Chondrocyte (in vitro differentiated cells): Measurements from ENCODE around the gene PAQR6. TPM values are rescaled to one million over a fixed set of nuclear protein-coding genes. Genes with fewer than 3 reads are reported as not detected.
A peak's percentile ranks its signal among the peaks of the same experiment; 100 is the strongest.

Experiments
- DNase-seq: peaks from one replicate; pipeline ENCODE4 v3.0.0; 2021; ENCODE audit warnings: mixed read lengths, low spot score
- H3K27ac Mint-ChIP-seq: one replicate; pipeline ENCODE4 v1.8.0; 2021; ENCODE audit warnings: mild to moderate bottlenecking, moderate library complexity, mixed read lengths; ENCODE audit not compliant: unreplicated experiment
- H3K27me3 Mint-ChIP-seq: 2 replicates; pipeline ENCODE4 v1.8.0; 2021; ENCODE audit warnings: low read depth, mixed read lengths
- H3K36me3 Mint-ChIP-seq: 2 replicates; pipeline ENCODE4 v1.8.0; 2021; ENCODE audit warnings: low read depth, mixed read lengths
- H3K4me1 Mint-ChIP-seq: 2 replicates; pipeline ENCODE4 v1.8.0; 2021; ENCODE audit warnings: low read depth, mild to moderate bottlenecking, mixed read lengths
- H3K4me3 Mint-ChIP-seq: one replicate; pipeline ENCODE4 v1.8.0; 2021; ENCODE audit warnings: mild to moderate bottlenecking, moderate library complexity, mixed read lengths; ENCODE audit not compliant: unreplicated experiment
- H3K9me3 Mint-ChIP-seq: 2 replicates; pipeline ENCODE4 v1.8.0; 2021; ENCODE audit warnings: low read depth, mixed read lengths
- CTCF ChIP-seq: fragments of 200-600 bp; sonication (generic); IDR thresholded peaks from 2 replicates; pipeline ENCODE4 v1.5.0; 2021; ENCODE audit warnings: antibody characterized with exemption, mild to moderate bottlenecking, moderate library complexity
- total RNA-seq: library from RNA; stranded (reverse); gene quantifications from 3 replicates; pipeline ENCODE4 v1.2.1, GENCODE V29; 2021

The PAQR6 gene
- total RNA-seq, 1 donor from 2014 or later: 4.9 TPM

GRCh38 chr1:156263288-156263655 is 15.4 kb upstream of the PAQR6 start:
- Mint-ChIP-seq H3K9me3 (no peaks in the 10 kb centered on the region), H3K4me3 (no peak overlapping the region), H3K36me3 (peaks cover 66% of the 10 kb centered on the region)

GRCh38 chr1:156262461-156263287 is 14.8 kb upstream of the PAQR6 start:
- DNase-seq: peak; percentile 27
- Mint-ChIP-seq H3K27ac (peak overlapping the region; percentile 58), H3K27me3 (no peaks in the 10 kb centered on the region), H3K36me3 (peaks cover 64% of the 10 kb centered on the region), H3K4me1 (peaks cover 14% of the 10 kb centered on the region), H3K4me3 (no peak overlapping the region), H3K9me3 (no peaks in the 10 kb centered on the region)
- no peak for TF ChIP-seq CTCF

More at GRCh38 chr1:156263288-156263655, 15.4 kb upstream of the PAQR6 start:
- Mint-ChIP-seq H3K4me1 (peaks cover 14% of the 10 kb centered on the region), H3K27me3 (no peaks in the 10 kb centered on the region), H3K27ac (no peak overlapping the region)
- TF ChIP-seq CTCF: no peak
- DNase-seq: peak; percentile 78

- Mint-ChIP-seq H3K9me3 (no peaks in the 10 kb centered on the region), H3K36me3 (peaks cover 55% of the 10 kb centered on the region), H3K27ac (peak overlapping the region; percentile 45), H3K27me3 (no peaks in the 10 kb centered on the region), H3K4me3 (no peak overlapping the region), H3K4me1 (peaks cover 14% of the 10 kb centered on the region)
- no peak for TF ChIP-seq CTCF
- DNase-seq: peak; percentile 34
Measured at GRCh38 chr1:156260896-156261295, 13.0 kb upstream of the PAQR6 start.

- Mint-ChIP-seq H3K27me3 (no peaks in the 10 kb centered on the region), H3K4me3 (no peak overlapping the region), H3K9me3 (no peaks in the 10 kb centered on the region), H3K27ac (no peak overlapping the region), H3K4me1 (peaks cover 14% of the 10 kb centered on the region), H3K36me3 (peaks cover 50% of the 10 kb centered on the region)
- peak; percentile 35 for DNase-seq
- peak; percentile 52 for TF ChIP-seq CTCF
Measured at GRCh38 chr1:156259805-156260204, 11.9 kb upstream of the PAQR6 start.

GRCh38 chr1:156258859-156259258 is 11.0 kb upstream of the PAQR6 start:
- TF ChIP-seq CTCF: no peak
- peaks cover 14% of the 10 kb centered on the region for H3K4me1 Mint-ChIP-seq
- H3K36me3 Mint-ChIP-seq: peaks cover 50% of the 10 kb centered on the region
- H3K27ac Mint-ChIP-seq: no peak overlapping the region
- no peaks in the 10 kb centered on the region for H3K27me3 Mint-ChIP-seq
- no peak overlapping the region for H3K4me3 Mint-ChIP-seq
- peak; percentile 52 for DNase-seq
- H3K9me3 Mint-ChIP-seq: no peaks in the 10 kb centered on the region
